CD4-positive, alpha-beta memory T cell (primary cell): ENCODE data around the gene MAP3K20. TPM values are rescaled to one million over a fixed set of nuclear protein-coding genes. Genes with fewer than 3 reads are reported as not detected.
A peak's percentile ranks its signal among the peaks of the same experiment; 100 is the strongest.
"Not testable (repeated sequence)": the region's sequence is repeated elsewhere in the genome, so short reads cannot be mapped to it uniquely, and the experiment has no call there.

Experiments used
- CTCF ChIA-PET: fragments of 350-600 bp; sonication (Branson Sonifier 250); formaldehyde crosslinking; loops from one replicate; lab custom pipeline; 2021; ENCODE audit warnings: inconsistent platforms; ENCODE audit not compliant: partially characterized antibody; lab: Charles Lee
- POLR2A ChIA-PET: fragments of 350-600 bp; sonication (Branson Sonifier 250); formaldehyde crosslinking; loops from one replicate; lab custom pipeline; 2021; ENCODE audit not compliant: partially characterized antibody; lab: Charles Lee
- DNase-seq, 5 donors: peaks; one replicate each; pipeline versions ENCODE4 v3.0.0 to v3.0.0-alpha.2; 2020 to 2022; ENCODE audit warnings: mixed read lengths in 1 of 5
- H3K27ac ChIP-seq: one replicate; pipeline ENCODE4 v1.7.0; 2013; ENCODE audit warnings: low read depth, low read length
- H3K27me3 ChIP-seq: 2 replicates; pipeline ENCODE4 v1.7.0; 2013; ENCODE audit warnings: mild to moderate bottlenecking, low read length, moderate library complexity; ENCODE audit not compliant: insufficient read depth
- H3K36me3 ChIP-seq: 2 replicates; pipeline ENCODE4 v1.7.0; 2013; ENCODE audit warnings: mild to moderate bottlenecking, low read length, moderate library complexity; ENCODE audit not compliant: insufficient read depth
- H3K4me1 ChIP-seq: 2 replicates; pipeline ENCODE4 v1.7.0; 2013; ENCODE audit warnings: mild to moderate bottlenecking, low read length, moderate library complexity; ENCODE audit not compliant: insufficient read depth
- H3K4me3 ChIP-seq, 2 donors: one replicate each; pipeline ENCODE4 v1.7.0; 2013; ENCODE audit warnings: low read length in 2 of 2, mild to moderate bottlenecking in 1 of 2
- H3K9me3 ChIP-seq, 2 donors: one replicate each; pipeline ENCODE4 v1.7.0; 2013; ENCODE audit warnings: low read length in 2 of 2, control low read depth in 1 of 2; ENCODE audit not compliant: control insufficient read depth in 1 of 2
- H3K27ac Mint-ChIP-seq, 7 donors: one replicate each; pipeline ENCODE4 v1.8.0; 2020 to 2021; ENCODE audit warnings: mixed read lengths in 7 of 7, mild to moderate bottlenecking in 6 of 7, inconsistent platforms in 3 of 7, moderate library complexity in 3 of 7
- H3K27me3 Mint-ChIP-seq, 2 donors: one replicate each; pipeline ENCODE4 v1.8.0; 2020 to 2021; ENCODE audit warnings: mixed read lengths in 2 of 2
- H3K36me3 Mint-ChIP-seq, 2 donors: one replicate each; pipeline ENCODE4 v1.8.0; 2020 to 2021; ENCODE audit warnings: mixed read lengths in 2 of 2, inconsistent platforms in 1 of 2, mild to moderate bottlenecking in 1 of 2
- H3K4me1 Mint-ChIP-seq, 4 donors: one replicate each; pipeline ENCODE4 v1.8.0; 2020 to 2021; ENCODE audit warnings: mixed read lengths in 4 of 4, mild to moderate bottlenecking in 1 of 4
- H3K4me3 Mint-ChIP-seq, 8 donors: one replicate each; pipeline ENCODE4 v1.8.0; 2020 to 2021; ENCODE audit warnings: mixed read lengths in 8 of 8, mild to moderate bottlenecking in 7 of 8, moderate library complexity in 6 of 8, inconsistent platforms in 3 of 8
- H3K9me3 Mint-ChIP-seq, 8 donors: one replicate each; pipeline ENCODE4 v1.8.0; 2020 to 2021; ENCODE audit warnings: mixed read lengths in 8 of 8, mild to moderate bottlenecking in 5 of 8, inconsistent platforms in 3 of 8, moderate library complexity in 1 of 8
- intact Hi-C: fragments of 100-400 bp; cut with micrococcal nuclease; formaldehyde crosslinking; loops from one replicate; pipeline ENCODE4 v1.15.1; 2023
- polyA plus RNA-seq, 2 donors: library from polyadenylated mRNA; unstranded; fragments of 300-500 nt; fragmentation: Illumina TruSeq; gene quantifications; one replicate each; pipeline ENCODE4 v1.2.3, GENCODE V29; 2021
- total RNA-seq, 2 experiments: library from RNA; stranded (reverse); gene quantifications; one replicate each; pipeline ENCODE4 v1.2.3, GENCODE V29; 2021

Gene MAP3K20
- total and polyA plus RNA-seq, 4 experiments from 2014 or later = 0.67 to 2.5 (median 0.82) TPM

DNA sequence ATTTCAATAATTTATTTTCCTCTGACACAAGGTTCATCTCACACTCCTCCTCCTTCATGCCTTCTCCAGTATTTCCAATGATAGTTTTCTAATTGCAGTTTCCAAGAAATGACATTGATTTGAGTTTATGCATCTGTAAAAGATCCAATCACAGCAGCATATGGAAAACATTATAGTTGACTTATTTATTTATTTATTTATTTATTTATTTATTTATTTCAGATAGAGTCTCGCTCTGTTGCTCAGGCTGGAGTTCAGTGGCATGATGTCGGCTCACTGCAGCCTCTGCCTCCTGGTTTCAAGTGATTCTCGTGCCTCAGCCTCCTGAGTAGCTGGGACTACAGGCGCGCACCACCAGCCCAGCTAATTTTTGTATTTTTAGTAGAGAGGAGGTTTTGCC, 52.5 kb downstream of the MAP3K20 start:
- H3K27me3 Mint-ChIP-seq, DNase-seq, H3K27ac Mint-ChIP-seq, H3K27me3 ChIP-seq, H3K27ac ChIP-seq, POLR2A ChIA-PET, H3K36me3 ChIP-seq, intact Hi-C loops, H3K4me3 ChIP-seq, H3K36me3 Mint-ChIP-seq, H3K9me3 Mint-ChIP-seq, H3K4me3 Mint-ChIP-seq, H3K9me3 ChIP-seq, CTCF ChIA-PET, H3K4me1 Mint-ChIP-seq, H3K4me1 ChIP-seq: not testable (repeated sequence)

DNA sequence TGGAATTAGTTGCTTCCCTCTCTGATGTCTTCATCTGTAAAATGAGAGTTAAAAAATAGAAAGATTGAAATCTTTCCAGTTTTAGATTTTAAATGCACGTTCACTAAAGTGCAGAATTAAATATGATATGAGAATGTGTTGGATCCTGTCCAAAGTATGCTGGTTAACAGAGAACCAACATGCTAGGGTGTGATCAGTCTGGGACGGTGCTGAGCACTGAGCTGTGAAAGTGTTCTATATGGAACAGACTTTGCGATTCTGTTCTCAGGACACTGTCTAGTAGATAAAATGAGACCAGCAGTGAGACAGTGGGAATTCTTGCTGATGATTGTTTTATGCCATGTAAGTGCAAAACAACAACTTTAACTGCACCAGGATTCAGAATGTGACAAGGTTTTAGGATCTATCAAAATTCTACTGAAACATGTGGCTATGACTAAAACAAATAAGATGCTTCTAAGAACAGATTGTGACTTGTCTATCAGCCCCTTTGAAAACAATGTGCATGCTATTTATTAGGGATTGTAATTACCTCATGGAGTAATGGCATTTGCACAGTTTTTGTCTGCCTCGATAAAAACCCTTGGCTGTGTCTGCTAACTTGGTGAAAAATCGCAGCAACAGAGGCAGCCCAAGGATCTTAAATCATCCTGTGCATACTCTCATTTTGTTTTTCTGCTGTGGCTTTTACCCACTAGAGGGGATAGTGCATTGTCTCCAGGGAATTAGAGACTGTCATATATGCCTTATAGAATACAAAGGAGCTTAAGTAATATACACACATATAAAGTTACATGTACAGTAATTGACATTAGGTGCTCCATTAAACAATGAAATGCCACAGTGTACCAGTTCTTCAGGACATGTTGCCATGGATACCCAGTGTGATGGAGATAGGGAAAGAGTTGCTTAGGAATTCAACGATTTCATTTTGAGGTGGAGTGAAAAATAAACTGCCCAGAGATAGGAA, 55.1 kb downstream of the MAP3K20 start:
- H3K27me3 ChIP-seq = no peaks in the 10 kb centered on the region
- POLR2A ChIA-PET = no interaction called here
- CTCF ChIA-PET = no interaction called here
- Mint-ChIP-seq H3K27me3 (peaks cover 0 to 3% of the 10 kb centered on the region in 2 donors), H3K36me3 (no peaks in the 10 kb centered on the region), H3K4me1 (peaks cover 3 to 12% (median 7%) of the 10 kb centered on the region in 4 donors), H3K9me3 (peaks cover 0 to 2% (median 0%) of the 10 kb centered on the region in 8 donors), H3K27ac (no peak overlapping the region), H3K4me3 (no peak overlapping the region)
- no peak overlapping the region for H3K27ac ChIP-seq
- no peaks in the 10 kb centered on the region for H3K9me3 ChIP-seq
- peaks cover 5% of the 10 kb centered on the region for H3K4me1 ChIP-seq
- H3K4me3 ChIP-seq = no peak overlapping the region
- intact Hi-C loops = no loop called here
- no peaks in the 10 kb centered on the region for H3K36me3 ChIP-seq
- no peak for DNase-seq

DNA sequence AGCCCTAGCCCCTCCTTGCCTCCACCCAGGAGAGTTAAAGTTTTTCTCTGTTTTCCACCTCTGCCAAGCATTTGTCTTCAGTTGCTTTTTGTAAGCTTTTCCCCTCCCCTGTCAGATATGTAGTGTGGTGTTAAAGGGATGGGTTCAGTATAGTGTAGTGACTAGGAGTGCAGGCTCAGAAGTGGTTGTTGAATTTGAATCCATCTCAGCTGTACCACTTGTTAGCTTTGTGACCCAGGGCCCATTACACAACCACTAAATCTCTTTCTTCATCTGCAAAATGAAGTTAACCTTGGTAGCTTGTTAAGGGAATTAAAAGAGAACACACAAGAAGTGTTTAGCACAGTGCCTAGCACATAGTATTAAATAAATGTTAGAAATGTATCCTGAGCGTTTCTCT, 56.9 kb downstream of the MAP3K20 start:
- Mint-ChIP-seq H3K27me3 (peaks cover 0 to 3% of the 10 kb centered on the region in 2 donors), H3K36me3 (no peaks in the 10 kb centered on the region), H3K4me1 (peaks cover 16 to 29% (median 22%) of the 10 kb centered on the region in 4 donors), H3K9me3 (peaks cover 0 to 2% (median 0%) of the 10 kb centered on the region in 8 donors), H3K4me3 (no peak overlapping the region), H3K27ac (no peak overlapping the region)
- H3K27me3 ChIP-seq = no peaks in the 10 kb centered on the region
- H3K4me3 ChIP-seq = no peak overlapping the region
- ChIA-PET POLR2A (no interaction called here), CTCF (no interaction called here)
- H3K27ac ChIP-seq = no peak overlapping the region
- H3K36me3 ChIP-seq = no peaks in the 10 kb centered on the region
- no peak for DNase-seq
- no peaks in the 10 kb centered on the region for H3K9me3 ChIP-seq
- intact Hi-C loops = no loop called here
- H3K4me1 ChIP-seq = peaks cover 20% of the 10 kb centered on the region

DNA sequence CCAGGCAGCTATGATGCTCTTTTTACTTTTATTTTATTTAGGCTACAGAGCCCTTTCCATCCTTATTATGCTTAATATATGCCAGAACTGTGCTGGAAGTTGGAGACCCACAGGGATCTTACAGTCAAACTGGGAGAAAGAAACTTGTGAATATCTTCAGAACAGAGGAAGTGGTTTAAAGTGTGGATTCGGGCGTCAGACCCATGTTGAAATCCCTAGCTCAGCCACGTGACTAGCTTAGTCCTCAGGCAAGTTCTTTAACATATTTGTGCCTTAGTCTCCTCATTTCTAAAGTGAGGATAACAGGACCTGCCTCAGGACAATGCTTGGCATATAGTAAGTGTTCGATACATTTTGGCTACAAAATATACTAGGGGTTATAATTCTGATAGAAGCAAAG, 59.1 kb downstream of the MAP3K20 start:
- ChIA-PET CTCF (interaction anchor here (1.2 kb wide), 1 partner anchor 8 kb away, joined by 3 read pairs; no protein-coding TSS in a partner anchor), POLR2A (no interaction called here)
- Histone ChIP-seq H3K4me3 (no peak overlapping the region), H3K4me1 (peaks cover 20% of the 10 kb centered on the region), H3K9me3 (no peaks in the 10 kb centered on the region), H3K36me3 (no peaks in the 10 kb centered on the region), H3K27ac (no peak overlapping the region), H3K27me3 (no peaks in the 10 kb centered on the region)
- DNase-seq = no peak
- H3K27ac Mint-ChIP-seq = no peak overlapping the region
- H3K36me3 Mint-ChIP-seq = no peaks in the 10 kb centered on the region
- peaks cover 0 to 3% of the 10 kb centered on the region in 2 donors for H3K27me3 Mint-ChIP-seq
- H3K9me3 Mint-ChIP-seq = peaks cover 0 to 2% (median 0%) of the 10 kb centered on the region in 8 donors
- intact Hi-C loops = no loop called here
- H3K4me3 Mint-ChIP-seq = peak overlapping the region in 1 of 8 donors; percentile 35
- peaks cover 16 to 29% (median 24%) of the 10 kb centered on the region in 4 donors for H3K4me1 Mint-ChIP-seq

DNA sequence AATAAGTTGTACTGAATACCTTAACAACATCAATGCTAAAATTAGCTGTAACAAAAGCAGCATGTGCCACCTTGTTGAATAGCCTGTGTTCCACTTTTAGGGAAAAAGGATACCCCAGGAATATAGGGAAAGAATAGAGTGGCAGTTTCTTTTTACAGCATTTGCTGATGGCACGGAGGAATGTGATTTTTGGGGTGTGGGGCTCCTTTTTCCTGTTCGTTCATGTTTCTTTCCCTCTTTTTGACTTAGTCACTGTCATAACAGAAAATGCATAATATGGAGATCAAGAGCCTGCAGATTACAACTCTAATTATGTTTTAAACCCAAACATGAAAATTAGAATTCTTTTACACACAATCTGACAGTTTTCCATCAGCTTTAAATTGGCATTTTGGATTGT, 60.4 kb downstream of the MAP3K20 start:
- no peak overlapping the region for H3K27ac Mint-ChIP-seq
- peaks cover 0 to 3% of the 10 kb centered on the region in 2 donors for H3K27me3 Mint-ChIP-seq
- H3K4me3 Mint-ChIP-seq = peak overlapping the region in 5 of 8 donors; percentile 6 to 63 (median 45)
- H3K4me1 ChIP-seq = peaks cover 20% of the 10 kb centered on the region
- peaks cover 0 to 2% (median 0%) of the 10 kb centered on the region in 8 donors for H3K9me3 Mint-ChIP-seq
- H3K36me3 Mint-ChIP-seq = no peaks in the 10 kb centered on the region
- ChIA-PET POLR2A (no interaction called here), CTCF (no interaction called here)
- intact Hi-C loops = no loop called here
- no peak for DNase-seq
- H3K27me3 ChIP-seq = no peaks in the 10 kb centered on the region
- H3K36me3 ChIP-seq = no peaks in the 10 kb centered on the region
- no peak overlapping the region for H3K4me3 ChIP-seq
- H3K27ac ChIP-seq = no peak overlapping the region
- peaks cover 16 to 29% (median 23%) of the 10 kb centered on the region in 4 donors for H3K4me1 Mint-ChIP-seq
- H3K9me3 ChIP-seq = no peaks in the 10 kb centered on the region

DNA sequence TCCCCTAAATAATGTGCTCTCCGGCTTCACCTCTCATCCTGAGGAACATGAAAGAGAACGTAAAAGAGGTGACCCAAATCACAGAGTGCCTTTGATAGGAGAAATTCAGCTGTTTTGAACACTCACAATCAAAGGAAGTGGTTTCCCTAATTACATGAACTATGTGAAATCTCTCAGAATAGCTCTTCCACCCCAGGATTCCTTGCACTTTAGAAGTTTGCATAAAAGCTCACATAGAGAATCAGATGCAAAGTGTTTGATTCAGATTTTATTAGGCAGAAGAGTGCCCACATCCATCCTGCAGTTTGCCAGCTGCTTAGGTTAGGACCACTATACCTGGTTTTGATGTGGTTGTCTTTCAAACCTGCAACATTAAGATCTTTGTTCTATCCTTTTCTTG, 61.0 kb downstream of the MAP3K20 start:
- Mint-ChIP-seq H3K27ac (peak overlapping the region in 1 of 7 donors; percentile 39), H3K4me3 (peak overlapping the region in 6 of 8 donors; percentile 15 to 63 (median 44)), H3K4me1 (peaks cover 16 to 29% (median 23%) of the 10 kb centered on the region in 4 donors), H3K36me3 (no peaks in the 10 kb centered on the region), H3K27me3 (peaks cover 3% of the 10 kb centered on the region in 2 donors), H3K9me3 (peaks cover 0 to 3% (median 1%) of the 10 kb centered on the region in 8 donors)
- intact Hi-C loops = no loop called here
- DNase-seq = no peak
- H3K27ac ChIP-seq = no peak overlapping the region
- H3K36me3 ChIP-seq = no peaks in the 10 kb centered on the region
- H3K4me3 ChIP-seq = no peak overlapping the region
- CTCF ChIA-PET = interaction anchor here (0.8 kb wide), 1 partner anchor 22 kb away, joined by 3 read pairs; no protein-coding TSS in a partner anchor
- no peaks in the 10 kb centered on the region for H3K9me3 ChIP-seq
- peaks cover 20% of the 10 kb centered on the region for H3K4me1 ChIP-seq
- POLR2A ChIA-PET = no interaction called here
- H3K27me3 ChIP-seq = no peaks in the 10 kb centered on the region

DNA sequence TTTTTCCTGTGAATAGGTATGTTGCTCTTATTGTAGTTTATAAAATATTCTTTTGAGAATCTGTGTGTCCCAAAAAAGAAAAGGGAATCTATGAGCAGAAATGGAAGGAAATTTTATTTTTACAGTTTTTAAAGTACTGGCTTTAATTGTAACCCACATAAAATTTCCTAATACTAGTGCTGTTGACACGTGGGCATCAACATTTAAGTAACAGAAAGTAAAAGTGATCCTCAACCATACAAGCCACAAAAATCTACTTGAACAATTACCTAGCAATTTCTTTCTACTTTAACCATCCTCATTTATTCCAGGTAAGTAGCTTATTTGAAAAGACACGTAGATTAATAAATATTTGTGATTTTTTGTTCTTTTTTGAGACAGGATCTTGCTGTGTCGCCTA, 62.0 kb downstream of the MAP3K20 start:
- H3K4me3 Mint-ChIP-seq = no peak overlapping the region
- ChIA-PET POLR2A (no interaction called here), CTCF (no interaction called here)
- Histone ChIP-seq H3K9me3 (no peaks in the 10 kb centered on the region), H3K27me3 (no peaks in the 10 kb centered on the region), H3K36me3 (no peaks in the 10 kb centered on the region), H3K27ac (no peak overlapping the region), H3K4me3 (no peak overlapping the region), H3K4me1 (peaks cover 20% of the 10 kb centered on the region)
- peaks cover 3% of the 10 kb centered on the region in 2 donors for H3K27me3 Mint-ChIP-seq
- no peak for DNase-seq
- peaks cover 16 to 29% (median 23%) of the 10 kb centered on the region in 4 donors for H3K4me1 Mint-ChIP-seq
- no peak overlapping the region for H3K27ac Mint-ChIP-seq
- H3K36me3 Mint-ChIP-seq = no peaks in the 10 kb centered on the region
- intact Hi-C loops = no loop called here
- H3K9me3 Mint-ChIP-seq = peaks cover 0 to 4% (median 2%) of the 10 kb centered on the region in 8 donors
